HG02588 (cell line): ENCODE results near the gene FGFR3.

Experiments used
- ATAC-seq: cut with Tn5 transposase; IDR thresholded peaks from one replicate; pipeline ENCODE4 v1.9.1; 2021; ENCODE audit warnings: mild to moderate bottlenecking, moderate library complexity; ENCODE audit not compliant: unreplicated experiment

FGFR3 gene

DNA sequence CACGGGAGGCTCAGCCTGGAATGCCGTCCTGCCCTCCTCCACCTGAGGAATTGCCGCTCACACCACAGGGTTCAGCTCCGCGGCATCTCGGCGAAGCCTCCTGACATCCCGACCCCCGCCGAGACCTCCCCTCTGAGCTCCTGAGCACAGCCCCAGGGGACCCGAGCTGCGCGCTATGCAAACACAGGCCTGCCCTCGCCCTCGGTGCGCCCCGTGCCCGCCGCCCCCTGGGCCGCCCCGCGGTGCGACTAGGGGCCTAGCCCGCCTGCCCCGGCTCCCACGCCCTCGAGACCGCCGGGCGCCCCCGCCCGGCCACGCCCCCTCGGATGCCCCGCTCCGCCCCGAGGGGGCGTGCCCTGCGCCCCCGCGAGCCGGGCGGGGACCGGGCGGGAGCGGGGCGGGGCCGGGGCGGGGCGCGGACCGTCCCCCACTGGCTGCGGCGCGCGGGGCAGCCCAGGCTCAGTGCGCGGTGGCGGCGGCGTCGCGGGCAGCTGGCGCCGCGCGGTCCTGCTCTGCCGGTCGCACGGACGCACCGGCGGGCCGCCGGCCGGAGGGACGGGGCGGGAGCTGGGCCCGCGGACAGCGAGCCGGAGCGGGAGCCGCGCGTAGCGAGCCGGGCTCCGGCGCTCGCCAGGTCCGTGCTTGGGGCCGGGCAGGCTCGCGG is at the start of gene FGFR3:
TSS of gene FGFR3 (plus strand) at position 462 of the 664 bp plus-strand sequence. CDS start 642 bp downstream, outside the sequence.
- no peak for ATAC-seq

DNA sequence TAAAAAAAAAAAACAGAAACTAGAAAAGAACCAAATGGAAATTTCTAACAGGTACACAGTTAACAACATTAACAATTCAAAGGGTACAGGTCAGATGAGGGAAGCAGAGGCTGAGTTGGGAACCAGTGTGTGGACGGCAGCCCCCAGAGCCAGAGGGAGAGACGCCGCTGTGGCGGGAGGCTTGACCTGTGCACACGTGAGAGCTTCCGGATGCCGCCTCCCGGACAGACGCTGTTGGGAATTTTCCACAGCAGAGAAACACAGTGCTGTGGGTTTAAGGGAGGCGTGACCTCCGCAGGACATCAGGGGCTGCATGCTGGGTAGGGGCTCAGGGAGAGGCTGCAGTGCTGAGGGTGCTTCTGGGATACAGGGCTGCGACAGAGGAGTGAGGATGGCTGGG is 49.5 kb upstream of the FGFR3 start:
- ATAC-seq: no peak

DNA sequence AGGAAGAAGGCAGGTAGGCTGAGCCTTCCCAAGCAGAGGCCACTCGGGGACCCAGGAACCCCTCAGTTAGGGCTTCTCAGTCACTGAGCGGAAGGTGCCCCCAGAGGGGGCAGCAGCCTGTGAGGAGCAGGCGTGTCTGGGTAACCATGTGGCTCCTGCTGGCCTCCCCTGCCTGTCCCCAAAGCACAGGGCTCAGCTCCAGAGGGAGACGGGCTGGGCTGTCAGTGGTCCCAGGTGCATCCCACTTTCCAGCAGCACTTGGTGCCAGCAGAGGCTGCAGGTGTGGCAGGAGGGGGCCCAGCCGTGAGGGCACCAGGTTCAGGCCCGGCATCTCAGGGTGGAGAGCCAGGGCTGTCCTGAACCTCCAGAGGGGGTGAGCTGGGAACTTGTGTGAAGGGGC is 49.1 kb upstream of the FGFR3 start:
- no peak for ATAC-seq

DNA sequence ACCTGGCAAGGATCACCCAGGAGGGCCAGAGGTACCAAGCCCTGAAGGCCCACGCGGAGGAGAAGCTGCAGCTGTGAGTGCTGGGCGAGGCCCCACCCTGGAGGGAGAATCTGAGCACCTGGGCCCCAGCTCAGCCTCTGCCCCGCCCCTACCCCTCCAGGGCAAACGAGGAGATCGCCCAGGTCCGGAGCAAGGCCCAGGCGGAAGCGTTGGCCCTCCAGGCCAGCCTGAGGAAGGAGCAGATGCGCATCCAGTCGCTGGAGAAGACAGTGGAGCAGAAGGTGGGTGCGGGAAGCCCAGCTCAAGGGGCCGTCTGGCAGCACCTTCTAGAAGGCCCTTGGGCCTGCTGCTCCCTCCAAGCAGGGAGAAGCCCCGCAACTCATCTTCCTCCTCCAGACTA is 48.5 kb upstream of the FGFR3 start:
- no peak for ATAC-seq

DNA sequence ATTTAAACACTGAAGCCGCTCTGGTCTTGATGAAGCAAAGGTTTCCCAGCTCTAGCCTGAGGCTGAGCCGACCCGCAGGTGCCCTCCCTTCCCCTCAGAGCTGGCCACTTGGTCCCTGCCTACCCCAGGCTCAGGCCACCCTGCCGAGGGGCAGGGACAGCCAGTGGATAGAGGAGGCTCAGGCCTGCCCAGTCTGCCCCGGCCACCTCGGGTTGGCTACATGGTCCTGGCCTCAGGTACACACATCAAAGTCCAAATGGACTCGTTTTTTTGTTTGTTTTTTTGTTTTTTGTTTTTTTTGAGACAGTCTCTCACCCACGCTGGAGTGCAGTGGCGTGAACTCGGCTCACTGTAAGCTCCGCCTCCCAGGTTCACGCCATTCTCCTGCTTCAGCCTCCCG is 47.9 kb upstream of the FGFR3 start:
- ATAC-seq: no peak

DNA sequence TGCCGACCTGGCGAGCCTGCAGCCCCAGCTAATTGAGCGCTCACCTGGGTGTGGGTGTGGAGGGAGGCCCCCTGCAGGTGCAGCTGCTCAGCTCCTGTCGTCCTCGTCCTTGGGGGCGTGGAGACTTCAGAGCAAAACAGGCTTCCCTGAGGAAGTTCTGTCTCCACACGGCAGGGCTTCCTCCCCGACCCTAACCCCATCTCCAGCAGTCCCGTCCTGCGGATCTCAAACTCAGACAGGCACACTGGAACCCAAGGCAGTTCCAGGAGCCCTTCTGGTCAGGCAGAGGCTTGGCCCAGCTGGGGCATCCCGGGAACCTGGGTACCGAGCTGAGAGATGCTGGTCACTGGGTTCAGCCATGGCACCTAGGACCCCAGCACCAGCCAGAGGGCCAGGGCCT is 47.4 kb upstream of the FGFR3 start:
- ATAC-seq: no peak

DNA sequence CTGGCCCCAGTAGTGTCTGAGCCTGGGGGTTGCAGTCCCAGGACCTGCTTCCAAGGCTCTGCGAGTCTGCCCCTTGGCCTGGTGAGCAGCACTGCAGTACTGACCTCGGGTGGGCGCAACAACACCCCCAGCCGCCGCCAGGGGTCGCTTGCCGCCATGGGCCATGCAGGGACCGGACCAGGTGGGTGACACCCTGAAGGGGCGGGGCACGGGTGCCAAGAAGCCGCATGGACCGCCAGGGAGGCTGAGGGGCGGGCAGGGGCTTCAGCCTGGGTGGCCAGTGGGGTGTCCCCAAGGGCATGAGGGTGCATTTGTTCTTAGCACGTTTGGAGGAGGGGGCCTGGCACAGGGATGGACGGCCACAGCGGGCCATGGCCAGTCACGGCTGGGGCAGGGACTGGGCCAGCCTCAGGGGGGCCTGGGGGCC is 46.8 kb upstream of the FGFR3 start:
- no peak for ATAC-seq

DNA sequence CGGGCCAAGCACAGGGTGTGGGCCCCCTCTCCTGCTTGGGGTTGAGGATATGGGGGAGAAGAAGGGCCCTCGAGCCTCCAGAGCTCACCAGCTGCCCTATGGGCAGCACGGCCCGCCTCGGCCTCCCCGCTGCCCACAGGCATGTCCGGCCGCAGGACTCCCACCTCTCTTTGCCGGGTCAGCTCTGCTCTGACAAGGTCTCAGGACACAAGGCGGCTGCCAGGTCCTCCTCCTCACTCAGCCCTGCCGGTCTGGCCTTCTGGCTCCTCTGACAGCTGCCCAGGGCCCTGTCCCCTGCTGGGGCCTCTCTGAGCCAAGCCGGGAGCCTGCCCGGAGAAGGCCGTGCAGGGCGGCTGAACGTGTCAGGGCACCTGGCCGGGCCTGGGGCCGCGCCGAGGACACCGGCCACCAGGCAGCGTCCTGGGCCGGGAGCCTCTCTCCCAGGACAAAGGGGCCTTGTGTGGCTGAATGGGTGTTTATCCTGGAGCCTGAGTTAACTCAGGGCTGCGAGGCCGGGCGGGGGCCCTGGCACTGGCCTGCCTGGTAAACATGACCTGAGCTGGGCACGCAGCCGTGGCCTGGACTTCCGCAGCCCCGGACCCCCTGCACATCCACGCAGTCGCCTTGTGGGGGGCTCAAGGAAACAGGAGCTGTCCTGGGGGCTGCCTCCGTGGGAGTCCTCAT is 46.0 kb upstream of the FGFR3 start:
- no peak for ATAC-seq

DNA sequence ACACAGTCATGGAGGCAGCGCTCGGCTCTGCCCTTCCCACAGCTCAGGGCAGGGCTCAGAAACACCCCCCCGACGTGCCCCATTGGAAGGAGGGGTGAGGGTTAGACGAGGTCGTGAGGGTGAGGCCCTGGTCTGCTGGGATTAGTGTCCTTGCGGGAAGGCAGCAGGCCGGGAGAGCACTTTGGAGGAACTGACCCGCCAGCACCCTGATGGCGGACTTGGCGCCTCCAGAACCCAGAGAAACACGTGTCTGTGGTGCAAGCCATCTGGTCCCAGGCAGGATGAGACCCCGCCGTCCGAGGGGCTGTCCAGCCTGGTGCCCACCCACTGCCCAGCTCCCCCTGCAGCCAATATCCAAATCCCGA is 45.5 kb upstream of the FGFR3 start:
- no peak for ATAC-seq

DNA sequence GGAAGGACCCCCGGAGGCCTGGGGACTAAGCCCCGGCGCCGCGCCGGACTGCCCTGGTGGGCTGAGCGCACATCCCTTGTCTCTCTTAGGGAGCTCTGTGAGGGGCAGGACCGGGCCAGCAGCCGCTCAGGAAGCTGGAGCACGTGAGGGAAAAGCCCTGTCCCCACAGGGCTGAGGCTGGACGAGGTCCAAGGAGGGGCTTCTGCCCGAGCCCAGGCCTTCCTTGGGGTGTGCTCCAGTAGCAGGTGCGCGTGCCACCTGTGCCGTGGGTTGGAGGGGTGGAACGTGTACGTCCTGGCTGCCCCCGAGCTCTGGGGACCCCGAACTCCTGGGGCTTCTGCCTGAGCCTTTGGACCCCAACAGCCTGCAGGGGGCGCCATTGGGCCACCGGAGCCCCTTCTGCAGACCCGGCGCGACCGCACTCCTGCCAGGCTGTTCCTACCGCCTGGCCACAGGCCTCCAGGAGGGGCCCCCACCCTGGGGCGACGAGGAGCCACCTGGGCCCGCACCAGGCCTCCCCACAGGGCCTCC is 44.6 kb upstream of the FGFR3 start:
- ATAC-seq: no peak

DNA sequence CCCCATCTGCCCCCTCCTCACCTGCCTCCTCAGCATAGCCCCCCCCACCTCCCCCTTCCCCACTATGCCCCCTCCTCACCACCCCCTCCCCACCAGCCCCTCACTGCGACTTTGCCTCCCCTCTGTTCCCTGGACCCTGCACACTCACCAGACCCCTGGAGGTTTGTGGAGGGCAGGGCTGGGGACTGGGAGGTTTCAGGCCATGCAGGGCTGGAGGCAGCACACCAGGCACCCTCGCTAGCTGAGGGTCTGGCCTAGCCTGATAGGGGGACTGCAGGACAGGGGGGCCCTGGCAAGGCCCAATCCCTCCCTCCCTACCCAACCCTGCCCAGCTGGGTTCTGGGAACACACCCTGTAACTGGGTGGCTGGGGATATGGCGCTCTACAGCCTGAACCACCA is 43.7 kb upstream of the FGFR3 start:
- ATAC-seq: no peak

DNA sequence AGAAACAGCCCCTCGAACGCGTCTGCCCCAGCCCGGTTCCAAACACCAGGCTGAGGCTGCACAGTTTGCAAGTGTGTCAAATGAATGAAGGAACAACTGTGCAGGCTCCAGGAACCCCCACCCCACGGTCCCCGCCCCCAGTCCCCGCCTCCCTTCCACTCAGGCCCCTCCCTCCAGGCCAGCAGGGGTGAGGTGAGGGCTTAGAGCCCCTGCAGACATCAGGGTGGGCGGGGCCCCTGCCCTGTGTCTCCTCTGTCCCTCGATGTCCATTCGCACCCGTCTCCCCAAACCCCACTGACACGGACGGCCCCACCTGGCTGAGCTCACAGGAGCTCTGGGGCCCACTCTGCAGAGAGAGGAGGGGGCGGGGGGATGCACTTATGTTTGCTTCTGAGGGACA is 43.3 kb upstream of the FGFR3 start:
- no peak for ATAC-seq

DNA sequence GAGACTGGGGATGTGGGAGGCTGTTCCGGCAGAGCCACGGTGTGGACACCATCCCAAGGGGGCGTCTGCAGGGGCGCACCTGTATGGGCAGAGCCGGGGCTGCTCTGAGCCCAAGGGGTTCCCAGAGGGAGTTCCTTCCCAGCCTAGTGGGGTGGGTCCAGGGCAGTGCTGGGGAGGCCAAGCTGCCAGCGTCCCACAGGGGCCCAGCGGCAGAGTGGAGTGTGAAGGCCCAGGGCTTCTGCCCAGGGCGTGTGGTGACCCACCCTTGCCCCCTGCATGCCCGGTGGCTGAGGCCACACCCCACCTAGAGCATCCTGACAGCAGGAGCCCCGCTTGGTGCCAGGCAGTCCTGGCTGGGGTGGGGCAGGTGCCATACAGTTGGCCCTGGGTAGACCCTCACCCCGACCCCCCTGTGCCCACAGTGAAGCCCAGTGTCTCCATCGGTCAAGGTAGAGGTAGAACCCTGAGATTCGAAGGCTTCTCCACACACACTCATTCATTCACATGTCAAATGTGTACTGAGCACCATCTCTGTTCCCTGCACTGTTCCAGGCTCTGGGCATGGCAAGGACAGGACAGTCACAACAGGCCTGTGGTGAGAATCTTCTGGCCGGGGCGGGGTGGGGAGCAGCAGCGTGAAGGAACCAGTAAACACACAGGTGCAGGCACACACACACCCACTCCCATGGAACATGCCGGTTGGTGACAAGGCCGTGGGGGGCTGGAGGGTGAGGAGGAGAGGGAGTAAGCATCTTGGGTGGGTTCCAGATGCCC is 42.5 kb upstream of the FGFR3 start:
- no peak for ATAC-seq

DNA sequence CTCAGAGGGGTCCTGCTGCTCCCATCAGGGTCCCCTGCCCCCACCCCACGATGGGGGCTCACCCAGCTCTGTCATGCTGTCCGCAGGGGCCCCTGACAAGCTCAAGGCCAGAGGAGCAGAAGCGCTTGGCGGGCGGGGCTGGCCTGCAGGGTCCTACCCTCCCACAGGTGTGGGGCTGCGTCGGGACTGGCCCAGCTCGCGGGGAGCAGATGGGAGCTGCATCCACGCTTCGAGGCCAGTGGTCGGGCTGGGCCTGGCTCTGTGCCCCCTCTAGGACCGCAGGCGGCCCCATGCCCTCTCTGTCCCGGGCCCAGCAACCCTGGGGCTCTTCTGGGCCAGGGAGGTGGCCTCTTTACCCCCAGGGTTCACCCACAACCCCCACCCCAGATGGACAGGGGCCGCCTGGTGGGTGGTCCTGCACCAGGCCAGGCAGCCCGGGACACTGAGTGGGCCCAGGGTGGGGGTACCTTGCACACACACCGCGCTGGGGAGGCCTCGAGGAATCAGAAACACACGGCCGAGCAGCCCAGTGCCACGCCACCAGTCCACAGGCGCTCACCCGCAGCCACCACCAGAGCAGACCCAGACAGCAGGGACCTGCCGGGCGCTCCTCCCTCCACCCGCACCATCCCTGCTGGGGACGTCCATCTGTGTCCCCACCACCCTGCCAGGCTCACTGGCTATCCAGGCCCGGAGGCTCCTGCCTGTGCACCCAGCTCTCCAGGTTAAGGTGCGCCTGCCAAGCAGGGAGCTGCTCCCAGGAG is 41.8 kb upstream of the FGFR3 start:
- no peak for ATAC-seq

DNA sequence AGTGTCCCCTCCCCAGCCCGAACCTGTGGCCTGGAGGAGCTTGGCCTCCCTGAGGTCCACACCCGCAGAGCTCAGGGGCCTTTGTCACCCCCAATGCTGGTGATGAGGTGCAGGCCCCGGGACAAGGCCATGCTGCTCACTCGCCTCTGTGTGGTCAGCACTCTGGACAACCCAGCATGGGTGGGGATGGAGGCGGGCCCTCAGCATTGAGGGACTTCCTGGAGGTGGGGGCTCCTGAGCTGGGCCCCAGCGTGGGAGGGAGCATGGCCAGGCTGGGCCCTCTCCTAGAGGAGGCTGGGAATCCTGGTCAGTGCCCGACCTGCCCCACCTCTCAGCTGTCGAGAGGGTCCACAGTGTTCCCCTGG is 41.2 kb upstream of the FGFR3 start:
- ATAC-seq: no peak

DNA sequence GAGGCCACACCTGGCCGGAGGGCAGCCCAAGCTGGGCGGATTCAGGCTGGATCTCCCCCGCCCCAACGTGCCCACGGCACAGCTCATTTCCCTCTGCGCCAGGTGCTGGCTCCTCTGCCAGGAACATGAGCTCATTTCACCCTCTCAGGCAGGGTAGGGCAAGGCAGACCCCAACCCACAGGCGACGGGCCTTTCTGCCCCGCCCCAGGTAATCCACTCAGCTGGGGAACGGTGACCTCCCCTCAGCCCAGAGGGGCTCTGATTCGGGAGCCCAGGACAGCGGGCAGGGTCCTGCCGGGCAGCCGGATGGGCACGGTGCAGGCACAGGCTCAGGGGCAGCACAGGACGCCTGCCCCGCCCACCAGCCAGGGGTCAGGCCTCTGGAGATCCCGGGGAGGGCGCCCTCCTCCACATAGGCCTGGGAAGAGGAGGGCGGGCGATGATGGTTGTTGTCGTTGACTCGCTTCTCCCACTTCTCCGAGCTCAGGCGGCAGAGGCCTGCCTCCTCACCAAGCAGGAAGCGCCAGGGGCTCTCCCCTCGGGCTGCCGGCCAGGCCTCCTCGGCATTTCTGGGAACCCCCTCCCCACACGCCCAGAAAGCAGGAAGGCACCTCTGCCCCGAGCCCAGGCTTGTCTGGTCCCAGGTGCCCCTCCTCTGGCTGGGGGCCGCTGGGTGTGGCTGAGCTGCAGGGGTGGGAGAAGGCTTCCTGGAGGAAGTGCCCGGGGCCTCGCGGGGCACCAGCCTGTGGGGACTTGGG is 40.6 kb upstream of the FGFR3 start:
- no peak for ATAC-seq

DNA sequence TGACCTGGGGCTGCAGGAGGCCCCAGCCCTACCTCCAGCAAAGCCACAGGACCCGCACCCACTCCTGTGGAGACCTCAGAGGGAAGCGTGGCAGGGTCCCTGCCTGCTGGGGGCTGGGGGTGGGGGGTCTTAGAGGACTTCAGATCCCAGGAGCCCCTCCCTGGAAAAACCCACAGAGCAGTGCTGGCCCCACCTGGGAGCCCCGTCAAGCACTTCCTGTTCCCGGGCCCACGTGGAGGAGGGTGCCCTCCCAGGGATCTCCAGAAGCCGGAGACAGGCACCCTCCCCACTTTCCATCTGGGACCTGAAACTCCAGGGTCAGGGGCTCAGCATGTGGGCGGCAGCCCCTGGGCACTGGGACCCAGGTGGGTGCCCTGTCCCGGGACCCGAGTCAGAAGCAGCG is 39.8 kb upstream of the FGFR3 start:
- no peak for ATAC-seq

DNA sequence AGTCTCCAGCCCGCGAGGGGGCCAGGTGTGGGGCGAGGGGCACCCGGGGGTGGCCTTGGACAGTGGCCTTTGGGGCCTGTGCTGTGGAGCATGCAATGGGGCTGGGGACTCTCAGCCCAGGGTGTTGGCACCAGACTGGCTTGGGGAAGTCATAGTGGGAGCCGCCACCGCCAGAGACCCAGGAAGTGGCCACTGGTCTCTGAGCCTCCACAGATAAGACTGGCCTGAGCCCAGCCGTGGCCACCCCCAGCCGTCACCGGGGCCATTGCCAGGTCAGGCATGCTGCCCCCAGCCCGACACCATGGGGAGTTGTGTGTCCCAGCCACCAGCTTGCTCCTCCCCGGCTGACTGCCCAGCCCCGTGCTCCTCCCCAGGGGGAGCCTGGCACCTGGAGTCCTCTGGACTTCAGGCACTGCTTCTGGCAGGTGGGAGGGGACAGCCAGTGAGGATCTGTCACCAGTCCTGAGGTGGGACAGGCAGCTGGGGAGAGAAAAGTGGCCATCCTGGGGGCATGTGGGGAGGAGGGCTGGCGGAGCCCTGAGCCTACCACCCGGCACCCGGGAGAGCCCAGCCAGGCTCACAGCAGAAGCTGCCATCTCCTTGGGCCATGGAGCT is 39.3 kb upstream of the FGFR3 start:
- no peak for ATAC-seq

DNA sequence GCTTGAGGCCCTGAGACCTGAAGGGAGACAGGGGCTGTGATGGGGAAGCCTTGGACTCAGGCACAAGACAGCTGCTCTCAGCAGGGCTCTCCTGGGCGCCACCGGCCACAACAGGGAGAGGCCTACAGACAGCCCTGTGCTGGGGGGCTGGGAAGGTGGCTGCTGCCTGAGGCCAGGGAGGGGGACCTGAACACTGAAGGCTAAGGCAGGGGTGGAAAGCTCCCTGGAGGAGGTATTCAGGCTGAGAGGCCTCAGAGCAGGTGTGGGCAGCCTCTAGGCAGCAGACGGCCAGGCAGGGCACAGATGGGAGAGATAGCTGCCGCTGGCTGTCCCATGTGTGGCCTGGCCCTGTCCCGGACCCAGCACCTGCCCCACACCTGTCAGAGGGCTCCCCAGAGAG is 38.8 kb upstream of the FGFR3 start:
- no peak for ATAC-seq

DNA sequence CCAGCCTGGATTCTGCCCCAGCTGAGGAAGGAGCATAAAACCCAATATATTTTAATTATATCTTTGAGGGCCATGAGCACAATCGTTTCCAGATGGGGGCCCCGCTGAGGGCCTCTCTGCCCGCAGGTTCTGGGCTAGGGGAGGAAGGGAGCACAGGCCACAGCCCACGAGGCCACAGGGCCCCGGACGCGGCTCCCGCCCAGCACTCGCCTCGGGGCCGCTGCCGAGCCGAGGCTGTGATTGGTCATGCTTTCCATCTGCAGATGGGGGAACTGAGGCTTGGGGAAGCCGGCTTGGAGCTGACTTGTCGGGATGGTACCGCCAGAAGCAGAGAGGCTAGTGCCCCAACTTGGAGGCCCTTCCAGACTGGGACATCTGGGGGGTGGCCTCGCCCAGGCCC is 37.8 kb upstream of the FGFR3 start:
- ATAC-seq: no peak
